Liver (tissue), 9 donors: Measurements from ENCODE around the gene CD9. TPM values are rescaled to one million over a fixed set of nuclear protein-coding genes. Genes with fewer than 3 reads are reported as not detected.

Experiments used
- DNase-seq: peaks from one replicate; pipeline ENCODE4 v3.0.0-alpha.2; 2017; ENCODE audit warnings: low spot score
- H3K27ac ChIP-seq, 2 donors: one replicate each; pipeline ENCODE4 v1.7.0; 2013; ENCODE audit warnings: inconsistent platforms in 2 of 2, low read length in 2 of 2, control low read depth in 1 of 2, low read depth in 1 of 2, mild to moderate bottlenecking in 1 of 2
- H3K27me3 ChIP-seq, 4 donors: one replicate each; pipeline versions ENCODE4 v1.6.1 to v1.7.0; 2013; ENCODE audit warnings: low read length in 3 of 4, inconsistent platforms in 1 of 4, mild to moderate bottlenecking in 1 of 4, moderate library complexity in 1 of 4; ENCODE audit not compliant: control insufficient read depth in 4 of 4, insufficient read depth in 4 of 4
- H3K36me3 ChIP-seq, 4 donors: one replicate each; pipeline versions ENCODE4 v1.6.1 to v1.7.0; 2013; ENCODE audit warnings: low read length in 3 of 4, mild to moderate bottlenecking in 3 of 4, low read depth in 1 of 4, moderate library complexity in 1 of 4; ENCODE audit not compliant: control insufficient read depth in 4 of 4, insufficient read depth in 3 of 4
- H3K4me1 ChIP-seq, 4 donors: one replicate each; pipeline versions ENCODE4 v1.6.1 to v1.7.0; 2013; ENCODE audit warnings: low read length in 3 of 4, mild to moderate bottlenecking in 3 of 4, moderate library complexity in 1 of 4; ENCODE audit not compliant: control insufficient read depth in 4 of 4, insufficient read depth in 4 of 4
- H3K4me3 ChIP-seq, 3 donors: one replicate each; pipeline versions ENCODE4 v1.6.1 to v1.7.0; 2013; ENCODE audit warnings: low read length in 3 of 3, control low read depth in 1 of 3, low read depth in 1 of 3, mild to moderate bottlenecking in 1 of 3
- H3K9ac ChIP-seq, 2 donors: one replicate each; pipeline ENCODE4 v1.7.0; 2013; ENCODE audit warnings: low read length in 2 of 2, mild to moderate bottlenecking in 2 of 2, moderate library complexity in 2 of 2, control low read depth in 1 of 2, low read depth in 1 of 2
- H3K9me3 ChIP-seq, 4 donors: one replicate each; pipeline versions ENCODE4 v1.6.1 to v1.7.0; 2013; ENCODE audit warnings: low read length in 3 of 4; ENCODE audit not compliant: control insufficient read depth in 4 of 4
- EGR1 ChIP-seq, 2 donors: IDR thresholded peaks; 2 replicates each; pipeline ENCODE4 v1.6.1; 2016 to 2018; ENCODE audit warnings: antibody characterized with exemption in 2 of 2, low read depth in 2 of 2
- FOXA1 ChIP-seq: IDR thresholded peaks from 2 replicates; pipeline ENCODE4 v1.6.1; 2016; ENCODE audit warnings: antibody characterized with exemption
- FOXA2 ChIP-seq: IDR thresholded peaks from 2 replicates; pipeline ENCODE4 v1.6.1; 2016; ENCODE audit warnings: antibody characterized with exemption
- GABPA ChIP-seq, 2 donors: IDR thresholded peaks in 1 of 2; conservative IDR thresholded peaks in 1 of 2; 2 replicates each; pipeline ENCODE4 v1.6.1; 2016; ENCODE audit warnings: antibody characterized with exemption in 2 of 2, mild to moderate bottlenecking in 1 of 2, moderate library complexity in 1 of 2
- HNF4A ChIP-seq, 2 donors: conservative IDR thresholded peaks; 2 replicates each; pipeline ENCODE4 v1.6.1; 2016; ENCODE audit warnings: antibody characterized with exemption in 2 of 2, mild to moderate bottlenecking in 2 of 2
- HNF4G ChIP-seq: IDR thresholded peaks from 2 replicates; pipeline ENCODE4 v1.6.1; 2016; ENCODE audit warnings: antibody characterized with exemption
- JUND ChIP-seq, 2 donors: IDR thresholded peaks; 2 replicates each; pipeline ENCODE4 v1.6.1; 2016; ENCODE audit warnings: antibody characterized with exemption in 2 of 2
- NR2F2 ChIP-seq: IDR thresholded peaks from 2 replicates; pipeline ENCODE4 v1.6.1; 2016; ENCODE audit warnings: antibody characterized with exemption
- RAD21 ChIP-seq, 2 donors: IDR thresholded peaks; 2 replicates each; pipeline ENCODE4 v1.6.1; 2016; ENCODE audit warnings: antibody characterized with exemption in 2 of 2, mild to moderate bottlenecking in 2 of 2
- RXRA ChIP-seq, 2 donors: IDR thresholded peaks; 2 replicates each; pipeline ENCODE4 v1.6.1; 2017 to 2018; ENCODE audit warnings: antibody characterized with exemption in 2 of 2, mild to moderate bottlenecking in 1 of 2
- SP1 ChIP-seq: IDR thresholded peaks from 2 replicates; pipeline ENCODE4 v1.6.1; 2018; ENCODE audit warnings: antibody characterized with exemption, mild to moderate bottlenecking
- TAF1 ChIP-seq: conservative IDR thresholded peaks from 2 replicates; pipeline ENCODE4 v1.6.1; 2016; ENCODE audit warnings: antibody characterized with exemption, mild to moderate bottlenecking
- YY1 ChIP-seq: IDR thresholded peaks from 2 replicates; pipeline ENCODE4 v1.6.1; 2016; ENCODE audit warnings: antibody characterized with exemption, mild to moderate bottlenecking
- WGBS: extraction: QIAGEN DNeasy Blood & Tissue Kit; methylation state at CpG from one replicate; pipeline ENCODE4 v1.1.7; 2013; 5-methylcytosine and 5-hydroxymethylcytosine counted together
- polyA plus RNA-seq, 2 donors: library from polyadenylated mRNA; stranded (reverse) in 1 of 2; unstranded in 1 of 2; fragments of 200-250 nt in 1 of 2; fragments of >200 nt in 1 of 2; fragmentation: Nextera tagmentation in 1 of 2; extraction: Ambion mirVana in 1 of 2; gene quantifications; one replicate each; pipeline versions ENCODE4 v1.2.1 to v1.2.3, GENCODE V29; 2013 to 2015
- total RNA-seq, 2 donors: library from RNA; depleted of rRNA; stranded (reverse); fragments of >200 nt; gene quantifications; one replicate each; pipeline ENCODE4 v1.2.3, GENCODE V29; 2014
- TF ChIP-seq, protein P1 (sequence below): IDR thresholded peaks from 2 replicates; pipeline ENCODE4 v1.6.1; 2016; ENCODE audit warnings: antibody characterized with exemption, mild to moderate bottlenecking
- TF ChIP-seq, protein P2 (sequence below): fragments of 150-350 bp; IDR thresholded peaks from 2 replicates; pipeline ENCODE4 v1.5.1; 2017; ENCODE audit warnings: improper control_type of control experiment, low read depth, low read length; ENCODE audit not compliant: missing input control
- TF ChIP-seq, protein P3 (sequence below): IDR thresholded peaks from 2 replicates; pipeline ENCODE4 v1.6.1; 2016; ENCODE audit warnings: antibody characterized with exemption
- TF ChIP-seq, protein P4 (sequence below): IDR thresholded peaks from 2 replicates; pipeline ENCODE4 v1.6.1; 2016; ENCODE audit warnings: antibody characterized with exemption
- TF ChIP-seq, protein P5 (sequence below): IDR thresholded peaks from 2 replicates; pipeline ENCODE4 v1.6.1; 2016; ENCODE audit warnings: antibody characterized with exemption
- donor health status: healthy.
- donor health status: healthy.
- donor health status: healthy.
- donor health status: healthy.
- donor health status: healthy.

The CD9 gene
- total and polyA plus RNA-seq, 4 donors = 18.7 to 65.2 (median 32.4) TPM

DNA sequence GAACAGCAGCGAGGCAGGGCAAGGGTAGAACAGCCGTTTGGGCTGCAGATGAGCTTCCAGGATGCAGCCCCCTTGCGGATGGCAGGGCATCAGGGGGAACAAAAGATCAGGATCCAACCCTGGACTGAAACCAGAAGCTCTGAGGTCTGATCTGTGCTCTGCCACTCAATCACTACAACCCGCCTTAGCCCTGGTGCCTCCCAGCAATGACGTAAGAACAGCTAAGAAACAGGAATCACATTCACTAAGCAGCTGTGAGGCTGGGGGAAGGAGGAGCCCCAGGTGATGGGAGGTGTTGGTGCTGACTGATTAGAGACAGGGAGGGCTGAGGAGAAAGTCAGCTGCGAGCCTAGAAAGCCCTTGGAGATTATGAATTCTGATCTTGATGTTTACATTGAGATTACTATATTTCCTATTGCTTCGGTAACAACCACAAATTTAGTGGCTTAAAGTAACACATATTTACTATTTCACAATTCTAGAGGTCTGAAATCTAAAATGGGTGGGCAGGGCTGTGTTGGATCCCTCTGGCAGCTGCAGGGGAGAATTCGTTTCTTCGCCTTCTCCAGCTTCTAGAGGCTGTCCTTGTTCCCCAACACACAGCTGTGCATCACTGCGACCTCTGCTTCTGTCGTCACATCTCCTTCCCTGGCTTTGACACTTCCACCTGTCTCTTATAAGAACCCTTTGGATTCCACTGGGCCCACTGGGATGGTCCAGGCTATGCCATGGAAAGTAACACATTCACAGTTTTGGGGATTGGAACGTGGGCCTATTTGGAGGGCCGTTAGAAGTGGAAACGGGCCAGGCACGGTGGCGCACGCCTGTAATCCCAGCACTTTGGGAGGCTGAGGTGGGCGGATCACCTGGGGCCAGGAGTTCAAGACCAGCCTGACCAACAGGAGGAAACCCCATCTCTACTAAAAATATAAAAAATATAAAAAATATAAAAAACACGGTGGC lies 6.1 kb upstream of the CD9 start (continued):
- TF ChIP-seq, protein P1, sequence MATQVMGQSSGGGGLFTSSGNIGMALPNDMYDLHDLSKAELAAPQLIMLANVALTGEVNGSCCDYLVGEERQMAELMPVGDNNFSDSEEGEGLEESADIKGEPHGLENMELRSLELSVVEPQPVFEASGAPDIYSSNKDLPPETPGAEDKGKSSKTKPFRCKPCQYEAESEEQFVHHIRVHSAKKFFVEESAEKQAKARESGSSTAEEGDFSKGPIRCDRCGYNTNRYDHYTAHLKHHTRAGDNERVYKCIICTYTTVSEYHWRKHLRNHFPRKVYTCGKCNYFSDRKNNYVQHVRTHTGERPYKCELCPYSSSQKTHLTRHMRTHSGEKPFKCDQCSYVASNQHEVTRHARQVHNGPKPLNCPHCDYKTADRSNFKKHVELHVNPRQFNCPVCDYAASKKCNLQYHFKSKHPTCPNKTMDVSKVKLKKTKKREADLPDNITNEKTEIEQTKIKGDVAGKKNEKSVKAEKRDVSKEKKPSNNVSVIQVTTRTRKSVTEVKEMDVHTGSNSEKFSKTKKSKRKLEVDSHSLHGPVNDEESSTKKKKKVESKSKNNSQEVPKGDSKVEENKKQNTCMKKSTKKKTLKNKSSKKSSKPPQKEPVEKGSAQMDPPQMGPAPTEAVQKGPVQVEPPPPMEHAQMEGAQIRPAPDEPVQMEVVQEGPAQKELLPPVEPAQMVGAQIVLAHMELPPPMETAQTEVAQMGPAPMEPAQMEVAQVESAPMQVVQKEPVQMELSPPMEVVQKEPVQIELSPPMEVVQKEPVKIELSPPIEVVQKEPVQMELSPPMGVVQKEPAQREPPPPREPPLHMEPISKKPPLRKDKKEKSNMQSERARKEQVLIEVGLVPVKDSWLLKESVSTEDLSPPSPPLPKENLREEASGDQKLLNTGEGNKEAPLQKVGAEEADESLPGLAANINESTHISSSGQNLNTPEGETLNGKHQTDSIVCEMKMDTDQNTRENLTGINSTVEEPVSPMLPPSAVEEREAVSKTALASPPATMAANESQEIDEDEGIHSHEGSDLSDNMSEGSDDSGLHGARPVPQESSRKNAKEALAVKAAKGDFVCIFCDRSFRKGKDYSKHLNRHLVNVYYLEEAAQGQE = no peak
- TF ChIP-seq HNF4A (conservative IDR thresholded peaks at IDR 0.05) = no peak

DNA sequence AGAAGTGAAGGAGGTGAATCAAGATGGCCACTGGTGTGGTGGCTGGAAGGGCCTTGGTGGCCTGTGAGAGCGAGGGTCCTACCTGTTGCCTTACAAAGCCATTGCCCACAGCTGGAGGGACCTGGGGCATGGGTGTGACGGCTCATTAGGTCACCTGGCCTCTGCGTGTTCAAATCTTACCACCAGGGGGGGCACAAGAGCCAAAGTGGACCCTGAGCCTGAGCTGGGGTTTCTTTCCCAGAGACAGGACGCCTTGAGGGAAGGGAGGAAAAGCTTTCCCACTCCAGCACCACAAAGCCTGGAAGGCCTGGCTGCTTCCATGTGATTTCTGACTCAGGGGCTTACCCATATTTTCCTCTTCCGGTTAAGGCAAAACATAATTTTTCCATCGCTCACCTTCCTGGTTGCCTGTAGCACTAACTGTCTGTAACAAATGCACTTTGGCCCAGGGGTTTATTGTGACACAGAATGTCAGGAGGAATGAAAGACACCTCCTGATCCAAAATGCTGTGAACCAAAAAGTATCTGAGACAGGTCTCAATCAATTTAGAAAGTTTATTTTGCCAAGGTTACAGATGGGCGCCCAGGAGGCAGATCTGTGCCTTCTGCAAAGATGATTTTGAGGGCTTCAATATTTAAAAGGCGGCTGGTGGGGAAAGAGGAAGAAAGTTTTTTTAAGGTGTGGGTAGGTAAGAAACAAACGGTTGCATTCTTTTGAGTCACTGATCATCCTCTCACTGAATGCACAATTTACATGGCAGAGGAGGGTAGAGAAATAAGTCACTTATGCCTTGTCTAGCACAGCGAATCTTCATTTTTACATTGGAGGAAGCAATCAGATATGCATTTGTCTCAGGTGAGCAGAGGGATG lies 4.3 kb upstream of the CD9 start:
- DNase-seq = peak; percentile 88
- H3K27ac ChIP-seq = peak overlapping the region; percentile 50 to 86

More for the DNA sequence above, 4.3 kb upstream of the CD9 start:
- peak overlapping the region; percentile 57 to 59 for H3K9ac ChIP-seq
- peaks cover 0 to 19% (median 8%) of the 10 kb centered on the region in 4 donors for H3K4me1 ChIP-seq
- WGBS = 34% methylated on average over 10 of the region's 10 CpGs
- TF ChIP-seq, protein P1 = peak; percentile 72
- TF ChIP-seq FOXA1 (no peak), GABPA (IDR thresholded peaks at IDR 0.05 in 1 of 2, conservative IDR thresholded peaks at IDR 0.05 in 1 of 2) (peak in 1 of 2 donors; percentile 18), JUND (IDR thresholded peaks at IDR 0.05) (peak; percentile 78 to 79), HNF4A (conservative IDR thresholded peaks at IDR 0.05) (peak; percentile 92 to 94), NR2F2 (peak; percentile 40), SP1 (peak; percentile 93), FOXA2 (peak; percentile 20), YY1 (peak; percentile 60), HNF4G (peak; percentile 83), RXRA (IDR thresholded peaks at IDR 0.05) (peak; percentile 47 to 62), EGR1 (IDR thresholded peaks at IDR 0.05; ENCODE audit: low read depth in 2 of 2) (peak in 1 of 2 donors; percentile 21), TAF1 (no peak), RAD21 (IDR thresholded peaks at IDR 0.05) (peak; percentile 93 to 95)
- TF ChIP-seq, protein P2, sequence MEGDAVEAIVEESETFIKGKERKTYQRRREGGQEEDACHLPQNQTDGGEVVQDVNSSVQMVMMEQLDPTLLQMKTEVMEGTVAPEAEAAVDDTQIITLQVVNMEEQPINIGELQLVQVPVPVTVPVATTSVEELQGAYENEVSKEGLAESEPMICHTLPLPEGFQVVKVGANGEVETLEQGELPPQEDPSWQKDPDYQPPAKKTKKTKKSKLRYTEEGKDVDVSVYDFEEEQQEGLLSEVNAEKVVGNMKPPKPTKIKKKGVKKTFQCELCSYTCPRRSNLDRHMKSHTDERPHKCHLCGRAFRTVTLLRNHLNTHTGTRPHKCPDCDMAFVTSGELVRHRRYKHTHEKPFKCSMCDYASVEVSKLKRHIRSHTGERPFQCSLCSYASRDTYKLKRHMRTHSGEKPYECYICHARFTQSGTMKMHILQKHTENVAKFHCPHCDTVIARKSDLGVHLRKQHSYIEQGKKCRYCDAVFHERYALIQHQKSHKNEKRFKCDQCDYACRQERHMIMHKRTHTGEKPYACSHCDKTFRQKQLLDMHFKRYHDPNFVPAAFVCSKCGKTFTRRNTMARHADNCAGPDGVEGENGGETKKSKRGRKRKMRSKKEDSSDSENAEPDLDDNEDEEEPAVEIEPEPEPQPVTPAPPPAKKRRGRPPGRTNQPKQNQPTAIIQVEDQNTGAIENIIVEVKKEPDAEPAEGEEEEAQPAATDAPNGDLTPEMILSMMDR = peak; percentile 95
- TF ChIP-seq, protein P3, sequence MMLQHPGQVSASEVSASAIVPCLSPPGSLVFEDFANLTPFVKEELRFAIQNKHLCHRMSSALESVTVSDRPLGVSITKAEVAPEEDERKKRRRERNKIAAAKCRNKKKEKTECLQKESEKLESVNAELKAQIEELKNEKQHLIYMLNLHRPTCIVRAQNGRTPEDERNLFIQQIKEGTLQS = no peak
- TF ChIP-seq, protein P4, sequence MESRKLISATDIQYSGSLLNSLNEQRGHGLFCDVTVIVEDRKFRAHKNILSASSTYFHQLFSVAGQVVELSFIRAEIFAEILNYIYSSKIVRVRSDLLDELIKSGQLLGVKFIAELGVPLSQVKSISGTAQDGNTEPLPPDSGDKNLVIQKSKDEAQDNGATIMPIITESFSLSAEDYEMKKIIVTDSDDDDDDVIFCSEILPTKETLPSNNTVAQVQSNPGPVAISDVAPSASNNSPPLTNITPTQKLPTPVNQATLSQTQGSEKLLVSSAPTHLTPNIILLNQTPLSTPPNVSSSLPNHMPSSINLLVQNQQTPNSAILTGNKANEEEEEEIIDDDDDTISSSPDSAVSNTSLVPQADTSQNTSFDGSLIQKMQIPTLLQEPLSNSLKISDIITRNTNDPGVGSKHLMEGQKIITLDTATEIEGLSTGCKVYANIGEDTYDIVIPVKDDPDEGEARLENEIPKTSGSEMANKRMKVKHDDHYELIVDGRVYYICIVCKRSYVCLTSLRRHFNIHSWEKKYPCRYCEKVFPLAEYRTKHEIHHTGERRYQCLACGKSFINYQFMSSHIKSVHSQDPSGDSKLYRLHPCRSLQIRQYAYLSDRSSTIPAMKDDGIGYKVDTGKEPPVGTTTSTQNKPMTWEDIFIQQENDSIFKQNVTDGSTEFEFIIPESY = no peak
- TF ChIP-seq, protein P5, sequence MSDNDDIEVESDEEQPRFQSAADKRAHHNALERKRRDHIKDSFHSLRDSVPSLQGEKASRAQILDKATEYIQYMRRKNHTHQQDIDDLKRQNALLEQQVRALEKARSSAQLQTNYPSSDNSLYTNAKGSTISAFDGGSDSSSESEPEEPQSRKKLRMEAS = peak; percentile 33
- no peak overlapping the region for H3K4me3 ChIP-seq
- H3K36me3 ChIP-seq = no peaks in the 10 kb centered on the region
- H3K9me3 ChIP-seq = no peaks in the 10 kb centered on the region
- H3K27me3 ChIP-seq = no peaks in the 10 kb centered on the region
